AG04449 (cell line): ENCODE results near the gene GABRA5.

Experiments
- CTCF ChIA-PET: fragments of 350-600 bp; formaldehyde crosslinking; extraction: SDS; loops from one replicate; lab custom pipeline; 2021; ENCODE audit warnings: antibody characterized with exemption; lab: Yijun Ruan, JAX
- POLR2A ChIA-PET: fragments of 400-600, 350-600 bp; formaldehyde crosslinking; extraction: SDS; loops from one replicate; lab custom pipeline; 2020; ENCODE audit warnings: antibody characterized with exemption, inconsistent platforms; lab: Yijun Ruan, JAX
- DNase-seq: peaks from one replicate; pipeline ENCODE4 v3.0.0-alpha.2; 2010; ENCODE audit warnings: low read depth, low spot score
- H3K4me3 ChIP-seq: 2 replicates; pipeline ENCODE4 v1.5.1; 2011; ENCODE audit warnings: low read depth, mild to moderate bottlenecking, control low read depth, low read length
- TF ChIP-seq, protein P1 (sequence below): IDR thresholded peaks from one replicate; pipeline ENCODE4 v1.5.1; 2011; ENCODE audit warnings: mild to moderate bottlenecking, moderate library complexity, low read length, control low read depth, inconsistent platforms; ENCODE audit not compliant: insufficient read depth; ENCODE audit errors: missing control alignments

The GABRA5 gene

GRCh38 chr15:26967719-26968269 lies 100.9 kb downstream of the GABRA5 start:
- CTCF ChIA-PET, result no interaction called here
- no peak for DNase-seq
- TF ChIP-seq, protein P1, sequence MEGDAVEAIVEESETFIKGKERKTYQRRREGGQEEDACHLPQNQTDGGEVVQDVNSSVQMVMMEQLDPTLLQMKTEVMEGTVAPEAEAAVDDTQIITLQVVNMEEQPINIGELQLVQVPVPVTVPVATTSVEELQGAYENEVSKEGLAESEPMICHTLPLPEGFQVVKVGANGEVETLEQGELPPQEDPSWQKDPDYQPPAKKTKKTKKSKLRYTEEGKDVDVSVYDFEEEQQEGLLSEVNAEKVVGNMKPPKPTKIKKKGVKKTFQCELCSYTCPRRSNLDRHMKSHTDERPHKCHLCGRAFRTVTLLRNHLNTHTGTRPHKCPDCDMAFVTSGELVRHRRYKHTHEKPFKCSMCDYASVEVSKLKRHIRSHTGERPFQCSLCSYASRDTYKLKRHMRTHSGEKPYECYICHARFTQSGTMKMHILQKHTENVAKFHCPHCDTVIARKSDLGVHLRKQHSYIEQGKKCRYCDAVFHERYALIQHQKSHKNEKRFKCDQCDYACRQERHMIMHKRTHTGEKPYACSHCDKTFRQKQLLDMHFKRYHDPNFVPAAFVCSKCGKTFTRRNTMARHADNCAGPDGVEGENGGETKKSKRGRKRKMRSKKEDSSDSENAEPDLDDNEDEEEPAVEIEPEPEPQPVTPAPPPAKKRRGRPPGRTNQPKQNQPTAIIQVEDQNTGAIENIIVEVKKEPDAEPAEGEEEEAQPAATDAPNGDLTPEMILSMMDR, result no peak
- POLR2A ChIA-PET, result no interaction called here
- H3K4me3 ChIP-seq, result peak overlapping the region; percentile 43

DNA sequence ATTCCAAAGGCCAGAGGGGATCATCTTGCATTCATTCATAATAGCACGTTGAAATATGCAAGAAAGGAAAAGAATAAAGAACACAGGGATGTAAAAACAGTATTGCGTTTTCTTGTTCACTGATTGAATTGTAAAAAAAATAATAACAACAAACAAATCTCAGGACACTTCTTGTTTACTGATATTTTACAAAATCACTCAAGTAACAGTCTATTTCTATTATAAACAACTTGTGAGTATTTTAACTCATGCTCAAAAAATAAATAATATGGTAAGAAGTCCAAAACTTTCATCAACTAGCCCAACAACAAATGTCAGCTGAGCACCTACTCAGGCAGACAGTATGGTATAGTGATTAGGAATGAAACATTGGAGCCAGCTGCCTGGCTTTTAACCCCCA lies 101.9 kb downstream of the GABRA5 start:
- no peak for DNase-seq
- no peak overlapping the region for H3K4me3 ChIP-seq
- TF ChIP-seq, protein P1, result no peak
- CTCF ChIA-PET, result no interaction called here
- POLR2A ChIA-PET, result no interaction called here

DNA sequence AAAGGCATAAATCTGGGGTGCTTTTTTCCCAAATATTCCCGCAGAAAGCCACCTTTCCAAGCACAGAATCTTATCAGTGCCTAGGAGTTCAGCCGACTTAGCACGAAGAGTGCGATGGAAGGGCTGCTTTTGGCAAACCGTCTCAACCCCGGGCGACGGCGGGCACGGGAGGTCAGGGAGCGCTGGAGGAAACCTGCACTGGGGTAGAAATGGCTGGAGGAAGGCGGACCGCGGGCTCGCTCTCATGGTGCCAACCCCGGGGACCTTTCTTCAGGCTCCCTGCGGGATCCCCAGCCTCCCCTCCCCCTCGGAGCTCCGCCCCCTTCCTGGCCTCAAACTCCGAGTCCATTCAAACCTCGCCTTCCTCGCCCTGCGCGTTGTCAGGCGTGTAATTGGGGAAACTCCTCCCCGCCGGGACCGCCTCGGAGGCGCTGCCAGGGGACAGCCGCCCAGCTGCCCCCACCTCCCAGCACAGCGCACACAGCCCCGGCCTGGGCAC lies 103.9 kb downstream of the GABRA5 start, which contains the start of gene GABRG3:
TSS of gene GABRG3 (plus strand) at position 470 of the 499 bp plus-strand sequence.
- CTCF ChIA-PET, result no interaction called here
- H3K4me3 ChIP-seq, result peak within 1 kb of the TSS; percentile 32
- TF ChIP-seq, protein P1, result no peak
- DNase-seq, result no peak
- POLR2A ChIA-PET, result no interaction called here

DNA sequence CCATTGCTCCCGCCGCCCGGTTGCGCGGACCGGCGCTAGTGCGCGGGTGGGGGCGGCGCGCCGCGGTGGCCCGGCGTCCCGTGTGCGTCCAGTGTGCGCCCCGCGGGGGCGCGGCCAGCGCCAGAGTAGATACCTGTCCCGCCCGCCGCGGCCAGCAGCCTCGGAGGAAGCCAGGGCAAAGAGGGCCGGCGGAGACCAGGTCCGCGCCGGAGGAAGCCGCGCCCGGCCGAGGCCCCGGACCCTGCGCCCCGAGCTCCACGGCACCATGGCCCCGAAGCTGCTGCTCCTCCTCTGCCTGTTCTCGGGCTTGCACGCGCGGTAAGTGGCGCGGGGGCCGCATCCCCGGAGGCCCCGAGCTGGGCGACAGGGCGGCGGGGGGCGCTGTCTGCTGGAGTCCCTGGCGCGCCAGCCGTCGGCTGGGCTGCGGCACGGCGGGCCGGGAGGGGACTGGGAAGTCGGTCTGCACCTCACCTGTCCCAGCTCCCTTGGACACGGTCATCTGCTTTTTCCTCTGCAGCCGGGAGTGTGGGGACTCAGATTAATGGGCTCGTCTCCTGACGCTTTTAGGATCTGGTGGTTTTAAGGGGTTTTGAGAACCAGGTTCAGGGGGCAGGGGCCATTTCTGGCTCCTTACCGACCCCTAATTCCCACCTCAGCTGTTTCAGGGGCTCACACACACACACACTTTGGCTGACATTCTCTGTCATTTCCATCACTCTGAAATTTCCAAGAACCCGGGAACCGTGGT lies 104.6 kb downstream of the GABRA5 start:
- TF ChIP-seq, protein P1, result no peak
- ChIA-PET CTCF (no interaction called here), POLR2A (no interaction called here)
- DNase-seq, result no peak
- no peak overlapping the region for H3K4me3 ChIP-seq

- ChIA-PET POLR2A (no interaction called here), CTCF (interaction anchor here (1.3 kb wide), 1 partner anchor 20 kb away, joined by 4 read pairs; no protein-coding TSS in a partner anchor)
- TF ChIP-seq, protein P1, result no peak
- no peak overlapping the region for H3K4me3 ChIP-seq
- no peak for DNase-seq
Observed at GRCh38 chr15:26972636-26973035, 105.8 kb downstream of the GABRA5 start.

DNA sequence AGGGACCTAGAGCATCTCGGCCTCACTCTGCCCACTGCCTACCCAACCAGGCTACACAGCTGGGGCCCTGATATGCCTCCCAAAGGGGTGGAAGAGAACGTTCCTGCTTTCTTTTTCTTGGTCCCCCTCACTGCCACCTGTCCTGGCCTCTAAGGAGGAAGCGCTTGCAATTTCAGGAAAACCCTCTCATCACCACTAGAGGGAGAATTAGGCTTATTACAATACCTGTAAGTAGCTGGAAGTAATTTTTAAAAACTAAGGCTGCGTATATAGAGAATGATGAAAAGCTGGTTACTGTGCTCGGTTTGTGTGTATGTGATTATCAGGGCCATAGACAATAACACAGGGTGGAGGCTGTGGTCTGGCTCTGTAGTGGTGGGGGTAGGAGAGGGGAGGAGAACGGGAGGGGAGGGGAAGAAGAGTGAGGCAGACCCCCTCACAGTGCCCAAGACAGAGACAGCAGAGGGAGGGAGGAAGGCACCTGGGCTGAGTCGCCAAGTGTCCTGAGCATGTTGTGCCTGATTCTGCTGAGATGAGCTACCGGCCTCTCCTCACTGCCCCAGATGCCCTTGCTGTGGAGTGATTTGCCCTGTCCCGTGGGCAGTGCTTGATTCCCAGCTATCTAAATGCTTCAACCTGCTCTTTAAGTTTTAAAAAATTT lies 107.4 kb downstream of the GABRA5 start:
- TF ChIP-seq, protein P1, result peak; percentile 12
- POLR2A ChIA-PET, result no interaction called here
- no peak for DNase-seq
- CTCF ChIA-PET, result interaction anchor here (1.1 to 1.3 kb wide), 2 partner anchors 83 to 385 kb away, joined by 3 to 5 read pairs; no protein-coding TSS in a partner anchor
- no peak overlapping the region for H3K4me3 ChIP-seq
